K562 (cell line): ENCODE data around the gene ZNF598. TPM values are rescaled to one million over a fixed set of nuclear protein-coding genes. Genes with fewer than 3 reads are reported as not detected.

ENCODE experiments used
- ARID1B ChIP-seq: fragments of 450-650 bp; IDR thresholded peaks from 2 replicates; pipeline ENCODE4 v1.6.1; 2016; ENCODE audit warnings: antibody characterized with exemption, mild to moderate bottlenecking, inconsistent platforms
- ELF1 ChIP-seq: fragments of 200-800 bp; sonication (Bioruptor generic); IDR thresholded peaks from 2 replicates; pipeline ENCODE4 v1.6.1; 2016; ENCODE audit warnings: missing genetic modification characterization, missing compliant biosample characterization
- ETV5 ChIP-seq: sonication (generic); formaldehyde crosslinking; IDR thresholded peaks from 2 replicates; pipeline ENCODE4 v1.4.0; 2020; ENCODE audit warnings: low read depth, mild to moderate bottlenecking, missing genetic modification reagents
- FOXJ3 ChIP-seq: sonication (generic); formaldehyde crosslinking; IDR thresholded peaks from 2 replicates; pipeline ENCODE4 v1.4.0; 2020; ENCODE audit warnings: mild to moderate bottlenecking, missing genetic modification reagents
- GATAD2B ChIP-seq: fragments of 450-650 bp; IDR thresholded peaks from 2 replicates; pipeline ENCODE4 v1.6.1; 2017; ENCODE audit warnings: mild to moderate bottlenecking, borderline replicate concordance
- JUNB ChIP-seq: fragments of 450-650 bp; formaldehyde crosslinking; conservative IDR thresholded peaks from 2 replicates; pipeline ENCODE4 v1.4.0; 2020; ENCODE audit warnings: mild to moderate bottlenecking
- MXI1 ChIP-seq: IDR thresholded peaks from 2 replicates; pipeline ENCODE4 v1.6.1; 2011; ENCODE audit warnings: low read depth, mild to moderate bottlenecking, improper control_type of control experiment, low read length
- NFATC3 ChIP-seq: fragments of 450-650 bp; IDR thresholded peaks from 2 replicates; pipeline ENCODE4 v1.6.1; 2017; ENCODE audit warnings: mild to moderate bottlenecking
- NFIC ChIP-seq: fragments of 450-650 bp; IDR thresholded peaks from 2 replicates; pipeline ENCODE4 v1.6.1; 2017; ENCODE audit warnings: mild to moderate bottlenecking, inconsistent platforms
- RBBP5 ChIP-seq: fragments of 200-600 bp; sonication (generic); IDR thresholded peaks from 2 replicates; pipeline ENCODE4 v1.6.1; 2012; ENCODE audit warnings: borderline replicate concordance, mild to moderate bottlenecking, low read length, control low read depth, inconsistent platforms; ENCODE audit not compliant: insufficient read depth, poor library complexity, severe bottlenecking
- SRSF9 ChIP-seq: fragments of 200-400 bp; formaldehyde crosslinking; IDR thresholded peaks from 2 replicates; pipeline ENCODE4 v1.6.1; 2017; ENCODE audit warnings: low read depth, low read length, borderline replicate concordance
- ZFP30 ChIP-seq: fragments of 250-450 bp; sonication (Bioruptor Pico); IDR thresholded peaks from 2 replicates; pipeline ENCODE4 v1.8.0; 2022; ENCODE audit warnings: moderate library complexity, mild to moderate bottlenecking, inconsistent platforms, borderline replicate concordance
- ZKSCAN3 ChIP-seq: fragments of 250-450 bp; sonication (Bioruptor Pico); IDR thresholded peaks from 2 replicates; pipeline ENCODE4 v1.4.0; 2020
- ZNF121 ChIP-seq: sonication (generic); formaldehyde crosslinking; conservative IDR thresholded peaks from 2 replicates; pipeline ENCODE4 v1.8.0; 2022; ENCODE audit warnings: missing genetic modification reagents
- ZNF143 ChIP-seq: sonication (generic); formaldehyde crosslinking; IDR thresholded peaks from 2 replicates; pipeline ENCODE4 v1.9.0; 2022; ENCODE audit warnings: mild to moderate bottlenecking, missing genetic modification reagents
- ZNF175 ChIP-seq: fragments of 200-800 bp; sonication (Bioruptor generic); IDR thresholded peaks from 2 replicates; pipeline ENCODE4 v1.6.1; 2016; ENCODE audit warnings: low read depth, mild to moderate bottlenecking, missing genetic modification characterization, missing compliant biosample characterization
- ZNF212 ChIP-seq: fragments of 450-650 bp; formaldehyde crosslinking; IDR thresholded peaks from 2 replicates; pipeline ENCODE4 v1.4.0; 2020; ENCODE audit warnings: mild to moderate bottlenecking
- ZNF263 ChIP-seq: sonication (generic); formaldehyde crosslinking; IDR thresholded peaks from 2 replicates; pipeline ENCODE4 v1.8.0; 2022; ENCODE audit warnings: mild to moderate bottlenecking, missing genetic modification reagents, borderline replicate concordance
- ZNF354B ChIP-seq: fragments of 250-450 bp; sonication (Bioruptor Pico); IDR thresholded peaks from 2 replicates; pipeline ENCODE4 v1.4.0; 2020
- polyA plus RNA-seq, 8 experiments: library from polyadenylated mRNA; depleted of rRNA in 4 of 8; stranded (reverse) in 5 of 8; unstranded in 3 of 8; fragments of >200 nt; fragmentation: Nextera tagmentation in 2 of 8; fragmentation: Illumina TruSeq in 1 of 8; extraction: Ambion mirVana in 2 of 8; extraction: Trizol in 1 of 8; gene quantifications; 2 replicates each; pipeline versions ENCODE4 v1.2.1 to v1.2.3, GENCODE V29; 2011 to 2014; ENCODE audit warnings: inconsistent platforms in 1 of 8, missing spikeins in 1 of 8
- total RNA-seq, 7 experiments: library from RNA; depleted of rRNA in 6 of 7; stranded (reverse); fragments of >200 nt in 6 of 7; fragmentation: Illumina TruSeq in 2 of 7; extraction: Trizol in 2 of 7; gene quantifications; 2 replicates each; pipeline versions ENCODE4 v1.2.1 to v1.2.3, GENCODE V29; 2011 to 2021; ENCODE audit warnings: low replicate concordance in 1 of 7
- TF ChIP-seq, protein P1 (sequence below): fragments of 450-650 bp; formaldehyde crosslinking; IDR thresholded peaks from 2 replicates; pipeline ENCODE4 v1.4.0; 2022; ENCODE audit warnings: missing genetic modification characterization
- TF ChIP-seq, protein P2 (sequence below), 2 experiments: fragments of 250-450 bp in 1 of 2; fragments of 450-650 bp in 1 of 2; sonication (Bioruptor Pico) in 1 of 2; IDR thresholded peaks; 2 replicates each; pipeline versions ENCODE4 v1.6.1 to v1.8.0; 2016 to 2021; ENCODE audit warnings: mild to moderate bottlenecking in 2 of 2, moderate library complexity in 2 of 2, missing compliant biosample characterization in 1 of 2, missing genetic modification characterization in 1 of 2
- TF ChIP-seq, protein P3 (sequence below): fragments of 450-650 bp; formaldehyde crosslinking; IDR thresholded peaks from 2 replicates; pipeline ENCODE4 v1.4.0; 2022; ENCODE audit warnings: mild to moderate bottlenecking, moderate library complexity
- TF ChIP-seq, protein P4 (sequence below), 2 experiments: fragments of 150-350 bp in 1 of 2; IDR thresholded peaks; 2 replicates each; pipeline ENCODE4 v1.6.1; 2012 to 2016; ENCODE audit warnings: low read depth in 2 of 2, low read length in 2 of 2, mild to moderate bottlenecking in 1 of 2, moderate library complexity in 1 of 2

The ZNF598 gene
- total and polyA plus RNA-seq, 9 of the 15 experiments (the other 6 are each of a cell fraction or from before 2014, with no cell fraction given), result 0.11 to 115 (median 29.6) TPM

DNA sequence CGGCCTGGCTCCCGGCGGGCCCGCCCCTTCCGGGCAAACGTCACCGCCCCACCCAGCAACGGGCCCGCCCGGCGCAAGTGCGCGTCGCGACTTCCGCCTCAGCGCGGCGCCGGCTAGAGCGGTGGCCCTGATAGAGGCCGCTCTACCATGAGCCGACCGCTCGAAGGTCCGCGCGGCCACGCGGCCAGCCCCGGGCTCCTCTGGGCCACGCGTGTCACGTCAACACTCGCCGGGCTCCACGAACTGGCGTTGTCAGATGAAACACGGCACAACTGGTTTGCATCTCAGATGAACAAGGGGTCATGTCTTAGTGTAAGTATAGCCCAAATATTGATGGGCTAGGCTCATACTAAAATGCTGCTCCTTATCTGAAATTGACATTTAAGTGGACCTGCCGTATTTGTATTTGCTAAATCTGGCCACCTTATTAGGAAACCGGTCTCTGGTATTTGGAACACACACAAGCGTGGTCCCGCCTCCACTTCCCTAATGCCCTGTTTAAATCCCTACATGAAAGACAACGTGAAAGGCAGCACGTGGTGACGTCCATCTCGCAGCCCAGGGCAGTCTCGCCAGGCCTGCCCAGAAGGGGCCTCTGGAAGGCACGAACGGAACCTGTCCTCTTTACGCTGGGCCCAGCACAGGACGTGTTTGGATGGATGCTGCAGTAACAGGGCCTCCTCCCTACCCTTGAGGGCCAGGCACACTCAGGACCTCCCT is at the start of gene ZNF598 (continued):
- TF ChIP-seq, protein P1, sequence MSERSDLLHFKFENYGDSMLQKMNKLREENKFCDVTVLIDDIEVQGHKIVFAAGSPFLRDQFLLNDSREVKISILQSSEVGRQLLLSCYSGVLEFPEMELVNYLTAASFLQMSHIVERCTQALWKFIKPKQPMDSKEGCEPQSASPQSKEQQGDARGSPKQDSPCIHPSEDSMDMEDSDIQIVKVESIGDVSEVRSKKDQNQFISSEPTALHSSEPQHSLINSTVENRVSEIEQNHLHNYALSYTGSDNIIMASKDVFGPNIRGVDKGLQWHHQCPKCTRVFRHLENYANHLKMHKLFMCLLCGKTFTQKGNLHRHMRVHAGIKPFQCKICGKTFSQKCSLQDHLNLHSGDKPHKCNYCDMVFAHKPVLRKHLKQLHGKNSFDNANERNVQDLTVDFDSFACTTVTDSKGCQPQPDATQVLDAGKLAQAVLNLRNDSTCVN, result no peak
- TF ChIP-seq ZNF143 (CRISPR knock-in tag), result no peak
- no peak for TF ChIP-seq SRSF9
- TF ChIP-seq RBBP5, result peak; percentile 79
- TF ChIP-seq ETV5, result peak; percentile 76
- TF ChIP-seq ZNF121 (CRISPR knock-in tag), result no peak
- TF ChIP-seq NFIC, result peak; percentile 47
- TF ChIP-seq GATAD2B, result peak; percentile 76
- TF ChIP-seq, protein P2, sequence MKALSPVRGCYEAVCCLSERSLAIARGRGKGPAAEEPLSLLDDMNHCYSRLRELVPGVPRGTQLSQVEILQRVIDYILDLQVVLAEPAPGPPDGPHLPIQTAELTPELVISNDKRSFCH (CRISPR knock-in tag; IDR thresholded peaks at IDR 0.05), result no peak
- TF ChIP-seq, protein P2 (tag; IDR thresholded peaks at IDR 0.05), result peak; percentile 86
- TF ChIP-seq ZNF263, result no peak
- no peak for TF ChIP-seq ZFP30 (CRISPR knock-in tag)
- no peak for TF ChIP-seq JUNB (CRISPR knock-in tag)
- TF ChIP-seq ZNF175 (CRISPR knock-in tag), result 0 out of 2 replicates have a peak, but pooled peaks have one; percentile 44
- TF ChIP-seq ZKSCAN3 (CRISPR knock-in tag), result no peak
- TF ChIP-seq ZNF354B (CRISPR knock-in tag), result no peak
- no peak for TF ChIP-seq ZNF212
- no peak for TF ChIP-seq NFATC3
- TF ChIP-seq, protein P3, sequence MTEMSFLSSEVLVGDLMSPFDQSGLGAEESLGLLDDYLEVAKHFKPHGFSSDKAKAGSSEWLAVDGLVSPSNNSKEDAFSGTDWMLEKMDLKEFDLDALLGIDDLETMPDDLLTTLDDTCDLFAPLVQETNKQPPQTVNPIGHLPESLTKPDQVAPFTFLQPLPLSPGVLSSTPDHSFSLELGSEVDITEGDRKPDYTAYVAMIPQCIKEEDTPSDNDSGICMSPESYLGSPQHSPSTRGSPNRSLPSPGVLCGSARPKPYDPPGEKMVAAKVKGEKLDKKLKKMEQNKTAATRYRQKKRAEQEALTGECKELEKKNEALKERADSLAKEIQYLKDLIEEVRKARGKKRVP, result no peak
- TF ChIP-seq ELF1 (tag), result peak; percentile 91
- peak; percentile 60; the same call in 1 of the 2 replicates for TF ChIP-seq MXI1
- TF ChIP-seq FOXJ3 (CRISPR knock-in tag), result no peak
- TF ChIP-seq, protein P4, sequence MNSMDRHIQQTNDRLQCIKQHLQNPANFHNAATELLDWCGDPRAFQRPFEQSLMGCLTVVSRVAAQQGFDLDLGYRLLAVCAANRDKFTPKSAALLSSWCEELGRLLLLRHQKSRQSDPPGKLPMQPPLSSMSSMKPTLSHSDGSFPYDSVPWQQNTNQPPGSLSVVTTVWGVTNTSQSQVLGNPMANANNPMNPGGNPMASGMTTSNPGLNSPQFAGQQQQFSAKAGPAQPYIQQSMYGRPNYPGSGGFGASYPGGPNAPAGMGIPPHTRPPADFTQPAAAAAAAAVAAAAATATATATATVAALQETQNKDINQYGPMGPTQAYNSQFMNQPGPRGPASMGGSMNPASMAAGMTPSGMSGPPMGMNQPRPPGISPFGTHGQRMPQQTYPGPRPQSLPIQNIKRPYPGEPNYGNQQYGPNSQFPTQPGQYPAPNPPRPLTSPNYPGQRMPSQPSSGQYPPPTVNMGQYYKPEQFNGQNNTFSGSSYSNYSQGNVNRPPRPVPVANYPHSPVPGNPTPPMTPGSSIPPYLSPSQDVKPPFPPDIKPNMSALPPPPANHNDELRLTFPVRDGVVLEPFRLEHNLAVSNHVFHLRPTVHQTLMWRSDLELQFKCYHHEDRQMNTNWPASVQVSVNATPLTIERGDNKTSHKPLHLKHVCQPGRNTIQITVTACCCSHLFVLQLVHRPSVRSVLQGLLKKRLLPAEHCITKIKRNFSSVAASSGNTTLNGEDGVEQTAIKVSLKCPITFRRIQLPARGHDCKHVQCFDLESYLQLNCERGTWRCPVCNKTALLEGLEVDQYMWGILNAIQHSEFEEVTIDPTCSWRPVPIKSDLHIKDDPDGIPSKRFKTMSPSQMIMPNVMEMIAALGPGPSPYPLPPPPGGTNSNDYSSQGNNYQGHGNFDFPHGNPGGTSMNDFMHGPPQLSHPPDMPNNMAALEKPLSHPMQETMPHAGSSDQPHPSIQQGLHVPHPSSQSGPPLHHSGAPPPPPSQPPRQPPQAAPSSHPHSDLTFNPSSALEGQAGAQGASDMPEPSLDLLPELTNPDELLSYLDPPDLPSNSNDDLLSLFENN (IDR thresholded peaks at IDR 0.05; ENCODE audit: low read depth in 2 of 2, low read length in 2 of 2), result peak in 1 of 2 experiments; percentile 19; a peak in 1 of 4 replicates
- 0 out of 2 replicates have a peak, but pooled peaks have one; percentile 22 for TF ChIP-seq ARID1B
